Bladder microvascular endothelial cell (primary cell): ENCODE results near the gene SLC25A44. TPM values are rescaled to one million over a fixed set of nuclear protein-coding genes. Genes with fewer than 3 reads are reported as not detected.

Source experiments
- total RNA-seq: library from RNA; depleted of rRNA; stranded (reverse); fragments of >200 nt; gene quantifications from 2 replicates; pipeline ENCODE4 v1.2.3, GENCODE V29; 2014

Gene SLC25A44, protein sequence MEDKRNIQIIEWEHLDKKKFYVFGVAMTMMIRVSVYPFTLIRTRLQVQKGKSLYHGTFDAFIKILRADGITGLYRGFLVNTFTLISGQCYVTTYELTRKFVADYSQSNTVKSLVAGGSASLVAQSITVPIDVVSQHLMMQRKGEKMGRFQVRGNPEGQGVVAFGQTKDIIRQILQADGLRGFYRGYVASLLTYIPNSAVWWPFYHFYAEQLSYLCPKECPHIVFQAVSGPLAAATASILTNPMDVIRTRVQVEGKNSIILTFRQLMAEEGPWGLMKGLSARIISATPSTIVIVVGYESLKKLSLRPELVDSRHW
- total RNA-seq: 4.5 and 14.3 TPM in 2 replicates

DNA sequence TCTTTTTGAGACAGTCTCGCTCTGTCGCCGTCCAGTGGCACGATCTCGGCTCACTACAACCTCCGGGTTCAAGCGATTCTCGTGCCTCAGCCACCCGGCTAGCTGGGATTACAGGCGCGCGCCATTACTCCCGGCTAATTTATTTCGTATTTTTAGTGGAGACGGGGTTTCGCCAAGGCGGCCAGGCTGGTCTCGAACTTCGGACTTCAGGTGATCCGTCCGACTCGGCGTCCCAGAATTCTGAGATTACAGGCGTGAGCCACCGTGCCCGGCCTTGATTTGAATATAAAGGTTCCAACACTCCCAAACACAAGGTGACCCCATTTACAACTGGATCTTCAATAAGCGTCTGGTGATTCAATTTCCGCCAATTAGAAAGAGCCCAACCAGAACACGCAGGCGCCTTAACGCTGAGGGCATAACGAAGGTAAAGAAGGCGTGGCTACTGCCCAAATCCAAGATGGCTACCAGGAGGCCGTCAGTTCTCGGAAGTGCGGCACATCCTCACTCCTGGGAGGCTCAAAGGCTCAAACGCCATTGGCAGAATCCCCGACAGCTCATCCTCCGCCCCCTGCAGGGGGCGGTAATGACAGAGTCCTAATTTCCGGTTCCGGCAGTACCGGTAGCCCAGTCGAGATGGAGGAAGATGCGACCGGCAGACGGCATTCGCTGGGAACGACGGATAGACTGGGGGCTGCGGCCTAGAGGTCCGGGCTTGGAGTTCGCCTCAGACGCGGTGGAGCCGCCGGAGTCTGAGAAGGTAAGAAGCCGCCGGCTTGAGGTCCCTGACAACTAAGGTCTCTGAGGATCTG, at the start of gene SLC25A44:
TSS of gene SLC25A44 (plus strand) at position 617 of the 812 bp plus-strand sequence. CDS start 5,744 bp downstream, outside the sequence.

DNA sequence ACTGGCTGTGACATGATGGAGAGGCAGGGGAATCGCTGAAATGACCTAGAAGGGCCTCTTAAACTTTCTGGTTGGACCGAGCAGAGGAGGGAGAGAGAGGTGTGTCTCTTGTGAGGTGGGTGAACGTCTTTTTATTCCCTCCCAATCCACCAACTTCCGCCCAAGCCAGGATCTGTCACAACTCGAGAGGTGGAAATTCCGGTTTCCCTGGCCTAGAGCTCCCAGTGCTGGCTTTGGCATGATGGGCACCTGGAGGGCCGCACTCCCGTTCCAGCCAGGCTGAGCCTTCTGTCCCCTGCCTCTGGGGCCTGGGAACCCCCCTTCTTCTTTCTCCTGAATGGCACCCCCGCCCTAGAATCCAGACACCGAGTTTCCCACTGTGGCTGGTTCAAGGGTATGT, 40.5 kb upstream of the SLC25A44 start, which contains the start of gene SEMA4A:
TSS of gene SEMA4A (plus strand) at position 224 of the 400 bp plus-strand sequence. CDS start 994 bp downstream, outside the sequence.

DNA sequence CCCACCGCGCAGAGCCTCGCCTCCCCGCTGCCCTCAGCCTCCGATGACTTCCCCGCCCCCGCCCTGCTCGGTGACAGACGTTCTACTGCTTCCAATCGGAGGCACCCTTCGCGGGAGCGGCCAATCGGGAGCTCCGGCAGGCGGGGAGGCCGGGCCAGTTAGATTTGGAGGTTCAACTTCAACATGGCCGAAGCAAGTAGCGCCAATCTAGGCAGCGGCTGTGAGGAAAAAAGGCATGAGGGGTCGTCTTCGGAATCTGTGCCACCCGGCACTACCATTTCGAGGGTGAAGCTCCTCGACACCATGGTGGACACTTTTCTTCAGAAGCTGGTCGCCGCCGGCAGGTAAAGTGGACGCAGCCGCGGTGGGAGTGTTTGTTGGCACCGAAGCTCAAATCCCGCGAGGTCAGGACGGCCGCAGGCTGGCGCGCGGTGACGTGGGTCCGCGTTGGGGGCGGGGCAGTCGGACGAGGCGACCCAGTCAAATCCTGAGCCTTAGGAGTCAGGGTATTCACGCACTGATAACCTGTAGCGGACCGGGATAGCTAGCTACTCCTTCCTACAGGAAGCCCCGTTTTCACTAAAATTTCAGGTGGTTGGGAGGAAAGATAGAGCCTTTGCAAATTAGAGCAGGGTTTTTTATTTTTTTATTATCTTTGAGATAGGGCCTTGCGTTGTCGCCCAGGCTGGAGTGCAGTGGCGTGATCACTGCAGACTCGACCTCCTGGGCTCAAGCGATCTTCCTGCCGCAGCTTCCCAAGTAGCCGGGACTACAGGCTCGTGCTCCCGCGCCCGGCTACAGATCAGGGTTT, 19.1 kb downstream of the SLC25A44 start, which contains the start of gene PMF1:
TSS of gene PMF1 (plus strand) at position 175 of the 811 bp plus-strand sequence. CDS start at position 184, 9 bp downstream.

DNA sequence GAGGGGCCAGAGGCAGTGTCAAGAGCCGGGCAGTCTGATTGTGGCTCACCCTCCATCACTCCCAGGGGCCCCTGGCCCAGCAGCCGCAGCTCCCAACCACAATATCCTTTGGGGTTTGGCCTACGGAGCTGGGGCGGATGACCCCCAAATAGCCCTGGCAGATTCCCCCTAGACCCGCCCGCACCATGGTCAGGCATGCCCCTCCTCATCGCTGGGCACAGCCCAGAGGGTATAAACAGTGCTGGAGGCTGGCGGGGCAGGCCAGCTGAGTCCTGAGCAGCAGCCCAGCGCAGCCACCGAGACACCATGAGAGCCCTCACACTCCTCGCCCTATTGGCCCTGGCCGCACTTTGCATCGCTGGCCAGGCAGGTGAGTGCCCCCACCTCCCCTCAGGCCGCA, 48.0 kb downstream of the SLC25A44 start, which contains the start of gene BGLAP:
TSS of gene BGLAP (plus strand) at position 259 of the 400 bp plus-strand sequence. CDS start at position 307, 48 bp downstream.

DNA sequence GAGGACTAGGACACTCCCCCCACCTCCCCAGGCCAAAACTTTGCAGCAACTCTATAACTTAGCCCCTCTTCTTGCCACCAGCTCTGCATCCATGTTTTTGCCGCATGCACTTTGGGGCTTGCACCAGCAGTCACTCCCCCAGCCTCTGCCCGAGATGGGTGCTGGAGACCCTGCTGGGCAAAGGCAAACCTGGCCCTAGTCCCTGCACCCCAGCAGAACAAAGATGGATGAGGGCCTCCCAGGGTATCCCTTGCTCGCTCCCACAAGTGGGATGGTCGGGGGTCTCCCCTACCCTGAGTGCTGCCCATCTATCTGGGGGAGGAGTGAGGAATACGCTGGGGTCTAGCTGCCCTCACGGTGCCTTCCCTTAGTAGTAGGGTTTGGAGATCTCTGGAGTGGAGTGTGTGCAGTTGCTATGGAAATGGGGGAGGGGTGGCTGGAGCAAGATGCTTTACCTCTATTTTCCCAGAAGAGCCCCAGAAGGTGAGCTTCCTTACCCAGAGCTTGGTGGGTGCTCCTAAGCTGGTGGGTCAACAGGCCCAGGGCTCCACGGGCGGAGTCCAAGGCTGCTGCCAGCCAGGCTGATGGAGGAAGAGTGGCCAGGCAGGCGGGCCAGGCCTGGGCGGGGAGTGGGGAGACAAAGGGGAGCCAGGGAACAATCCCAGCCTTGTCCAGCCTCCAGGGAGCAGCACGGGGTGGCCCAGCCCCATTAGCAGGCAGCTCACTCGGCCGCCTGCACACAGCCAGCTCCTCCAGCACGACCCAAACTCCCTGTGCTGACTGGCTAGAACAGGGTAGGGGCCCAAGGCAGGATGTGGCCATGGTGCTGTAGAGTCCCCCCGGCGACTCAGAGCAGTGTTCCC, 53.8 kb downstream of the SLC25A44 start, which contains the start of gene PAQR6:
TSS of gene PAQR6 (minus strand) at position 597 of the 863 bp plus-strand sequence. CDS start 1,325 bp downstream, outside the sequence.

Other genes with a start within 250 kb of the SLC25A44 start
- gene ARHGEF2, start 215.6 kb upstream of the SLC25A44 start, total RNA-seq: 93.6 and 138 TPM in 2 replicates
- 264 and 295 TPM in 2 replicates for gene SSR2, start 173.2 kb upstream of the SLC25A44 start, total RNA-seq
- gene UBQLN4, start 140.3 kb upstream of the SLC25A44 start, total RNA-seq: 10.5 and 22.0 TPM in 2 replicates
- gene LAMTOR2, start 139.3 kb upstream of the SLC25A44 start, total RNA-seq: 55.0 and 88.2 TPM in 2 replicates
- gene RAB25, start 132.9 kb upstream of the SLC25A44 start, total RNA-seq: 0.13 TPM in 1 of 2 replicates, not detected in the other
- gene MEX3A, start 111.6 kb upstream of the SLC25A44 start, total RNA-seq: 2.4 and 12.2 TPM in 2 replicates
- gene LMNA, start 79.4 kb upstream of the SLC25A44 start, total RNA-seq: 554 and 869 TPM in 2 replicates
- 0.16 and 0.50 TPM in 2 replicates for gene SEMA4A, start 40.5 kb upstream of the SLC25A44 start, total RNA-seq
- 38.8 and 42.9 TPM in 2 replicates for gene PMF1, start 18.9 kb downstream of the SLC25A44 start, total RNA-seq
- gene BGLAP, start 48.1 kb downstream of the SLC25A44 start, total RNA-seq: 0.38 TPM in 1 of 2 replicates, not detected in the other
- under 0.01 and 0.50 TPM in 2 replicates for gene PAQR6, start 54.0 kb downstream of the SLC25A44 start, total RNA-seq
- gene SMG5, start 88.7 kb downstream of the SLC25A44 start, total RNA-seq: 36.6 and 91.6 TPM in 2 replicates
- gene TMEM79, start 90.2 kb downstream of the SLC25A44 start, total RNA-seq: 0.81 and 2.1 TPM in 2 replicates
- gene GLMP, start 101.6 kb downstream of the SLC25A44 start, total RNA-seq: 36.3 and 43.7 TPM in 2 replicates
- 0.19 TPM in 1 of 2 replicates, not detected in the other for gene VHLL, start 105.2 kb downstream of the SLC25A44 start, total RNA-seq
- gene CCT3, start 144.2 kb downstream of the SLC25A44 start, total RNA-seq: 453 and 492 TPM in 2 replicates
- 0.32 TPM in 1 of 2 replicates, not detected in the other for gene TSACC, start 144.4 kb downstream of the SLC25A44 start, total RNA-seq
- not detected in 2 replicates for gene RHBG, start 175.1 kb downstream of the SLC25A44 start, total RNA-seq